HG02852 (cell line): ENCODE measurements around the gene CNGA1.

Experiments used
- ATAC-seq: cut with Tn5 transposase; IDR thresholded peaks from one replicate; pipeline ENCODE4 v1.9.1; 2021; ENCODE audit warnings: mild to moderate bottlenecking, moderate library complexity; ENCODE audit not compliant: unreplicated experiment

CNGA1 gene

GRCh38 chr4:48016141-48017107 lies at the start of gene CNGA1, which contains the start of gene NIPAL1:
TSS of gene CNGA1 (minus strand) at chr4:48016681. CDS start at chr4:47952689, 63,992 bp downstream.
TSS of gene NIPAL1 (plus strand) at chr4:48016772. CDS start at chr4:48016840, 68 bp downstream.
- ATAC-seq = peak; percentile 89

GRCh38 chr4:48065587-48066052 lies 49.1 kb upstream of the CNGA1 start:
- peak; percentile 61 for ATAC-seq

GRCh38 chr4:48064349-48064748 lies 47.9 kb upstream of the CNGA1 start:
- peak; percentile 69 for ATAC-seq

DNA sequence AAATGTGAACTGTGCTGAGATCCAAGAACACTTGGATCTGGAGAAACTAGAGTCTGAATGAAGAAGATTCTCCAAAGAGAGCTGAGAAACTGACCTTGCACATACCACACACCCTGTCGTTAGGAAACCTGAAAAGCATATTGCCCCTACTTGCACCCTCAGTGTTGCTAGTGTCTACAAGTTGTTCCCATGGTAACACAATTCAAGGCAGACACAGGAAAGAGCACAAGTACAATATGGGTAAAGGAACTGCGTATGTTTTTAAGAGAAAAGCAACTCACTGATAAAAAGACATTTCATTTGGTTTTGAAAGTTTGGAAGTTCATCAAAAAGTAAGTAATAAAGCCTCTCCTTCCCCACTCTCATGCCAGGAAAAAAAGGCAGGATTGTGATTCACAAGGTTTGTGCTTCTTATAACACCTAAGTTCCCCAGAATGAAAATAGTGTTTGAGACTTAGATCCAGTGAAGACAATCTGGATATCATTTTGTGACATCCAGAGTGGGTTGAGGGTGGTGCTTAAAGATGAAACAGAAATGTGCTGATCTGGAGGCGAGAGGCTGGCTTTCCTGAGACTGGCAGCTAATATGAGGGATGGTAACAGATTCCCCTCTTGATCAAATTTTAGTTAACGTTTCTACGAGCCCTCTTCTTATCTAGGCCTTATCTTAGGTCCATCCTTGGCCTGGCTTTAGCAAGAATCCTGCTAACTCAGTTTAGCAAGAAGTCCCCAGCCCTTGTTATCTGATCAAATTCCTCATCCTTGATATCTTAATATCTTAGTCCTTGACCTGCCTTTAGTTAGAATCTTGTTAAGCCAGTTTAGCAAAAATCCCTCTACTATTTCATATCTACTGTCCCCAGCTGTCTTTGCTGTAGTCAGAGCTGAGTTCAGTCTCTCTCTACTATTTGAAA lies 42.4 kb upstream of the CNGA1 start:
- ATAC-seq = no peak

DNA sequence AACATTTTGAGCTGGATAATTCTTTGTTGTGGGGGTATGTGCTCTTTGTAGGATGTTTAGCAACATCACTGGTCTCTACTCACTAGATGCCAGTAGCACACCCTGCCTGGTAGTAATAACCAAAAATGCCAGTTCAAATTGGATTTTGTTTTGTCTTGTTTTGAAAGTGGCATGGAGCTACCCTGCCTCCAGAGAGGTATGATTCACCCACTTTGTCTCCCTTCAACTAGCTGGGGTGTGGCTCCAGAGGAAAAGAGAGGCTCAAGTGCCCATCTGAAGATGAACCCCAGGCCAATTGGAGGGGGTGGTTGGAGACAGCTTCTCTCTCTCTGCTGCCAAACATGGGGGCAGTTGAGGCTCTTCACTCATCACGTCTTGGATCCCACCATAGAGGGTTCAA lies 34.6 kb upstream of the CNGA1 start:
- ATAC-seq = no peak

DNA sequence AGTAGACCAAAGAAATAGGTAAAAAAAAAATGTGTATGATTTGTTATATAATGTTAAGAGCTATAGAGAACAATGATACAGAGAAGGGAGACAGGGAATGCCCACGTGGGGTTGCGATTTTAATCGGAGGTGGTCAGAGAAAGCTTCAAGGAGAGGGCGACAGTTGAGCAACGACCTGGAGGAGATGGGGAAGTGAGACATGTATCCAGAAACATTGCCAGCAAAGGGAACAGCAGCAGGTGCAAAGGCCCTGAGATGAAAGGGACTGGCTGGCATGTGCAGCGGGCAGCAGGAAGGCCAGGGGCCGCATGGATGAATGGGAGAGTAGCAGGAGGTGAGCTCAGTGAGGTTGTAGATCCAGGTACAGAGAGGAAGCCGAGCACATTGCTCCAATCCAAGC lies 33.0 kb upstream of the CNGA1 start:
- no peak for ATAC-seq

DNA sequence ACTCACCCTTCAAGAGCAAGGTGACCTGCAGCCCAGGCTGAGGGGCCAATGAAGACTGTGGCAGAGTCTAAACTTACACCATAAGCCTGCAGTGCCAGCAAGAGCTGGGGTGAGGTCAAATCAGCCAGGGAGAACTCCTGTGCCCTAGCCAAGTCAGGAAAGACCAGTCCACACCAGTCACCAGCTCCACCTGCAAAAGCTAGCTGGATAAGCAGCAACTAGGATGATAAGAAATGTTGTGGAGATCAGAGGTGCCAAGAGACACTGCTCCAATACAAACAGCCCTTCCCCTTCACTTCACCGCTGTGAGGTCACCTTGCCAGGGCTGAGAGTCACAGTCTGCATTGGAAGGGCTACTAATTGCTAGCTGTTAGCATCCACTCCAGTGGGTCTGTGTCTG lies 31.4 kb upstream of the CNGA1 start:
- peak; percentile 6 for ATAC-seq

DNA sequence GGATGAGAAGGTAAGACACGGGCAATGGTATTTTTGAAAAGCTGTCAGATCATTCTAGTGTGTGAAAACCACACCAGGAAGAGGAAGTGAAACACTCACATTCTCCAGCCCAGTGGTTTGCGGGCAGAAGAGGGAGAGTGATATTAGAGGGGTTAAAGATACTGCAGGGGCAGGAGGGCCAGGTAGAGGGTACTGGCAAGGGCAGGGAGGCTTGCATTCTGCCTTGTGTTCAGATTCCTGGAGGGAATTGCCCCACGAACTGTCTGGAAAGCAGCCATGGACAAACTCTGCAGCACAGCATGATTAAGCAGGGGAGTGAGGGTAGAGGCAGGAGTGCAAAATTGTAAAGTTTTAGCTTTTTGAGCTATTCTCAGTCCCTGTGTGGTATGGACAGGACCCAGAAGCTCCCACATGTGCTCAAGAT lies 31.0 kb upstream of the CNGA1 start:
- ATAC-seq = peak; percentile 94

DNA sequence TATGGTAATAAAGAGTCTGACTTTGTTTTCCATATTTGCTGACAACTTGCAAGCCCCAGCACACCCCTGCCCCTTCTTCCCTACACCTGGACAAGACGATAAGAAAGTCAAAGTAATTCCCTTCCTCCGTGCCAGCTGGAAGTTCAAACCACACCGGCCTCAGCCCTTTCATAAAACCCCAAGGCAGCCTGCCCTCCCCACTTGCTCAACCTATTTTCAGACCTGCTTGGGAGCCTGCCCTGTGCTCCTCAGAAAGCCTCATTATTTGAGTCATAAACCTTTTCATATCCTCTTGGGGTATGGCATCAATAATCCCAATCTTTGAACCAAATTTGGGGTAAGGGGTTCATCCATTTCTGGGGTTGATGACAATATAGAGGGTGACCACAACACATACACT lies 29.6 kb upstream of the CNGA1 start:
- no peak for ATAC-seq

DNA sequence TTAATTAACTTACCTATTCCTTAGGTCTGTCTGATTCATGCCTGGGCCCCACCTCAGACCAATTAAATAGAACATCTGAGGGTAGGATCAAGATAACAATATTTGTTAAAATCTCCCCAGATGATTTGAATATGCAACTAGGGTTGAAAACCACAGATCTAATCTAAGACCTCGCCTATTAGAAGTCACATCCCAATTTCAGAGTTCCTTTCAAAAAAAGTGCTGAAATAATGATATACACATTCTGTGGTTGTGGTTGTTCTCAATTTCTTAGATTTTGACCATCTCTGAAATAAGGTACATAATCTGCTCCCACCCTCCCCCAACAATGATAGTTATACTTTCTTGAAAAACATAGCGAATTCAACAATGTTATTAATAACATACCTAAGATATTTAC lies 27.8 kb upstream of the CNGA1 start:
- ATAC-seq = no peak

GRCh38 chr4:48043504-48043903 lies 27.0 kb upstream of the CNGA1 start:
- ATAC-seq = no peak

GRCh38 chr4:48042979-48043461 lies 26.5 kb upstream of the CNGA1 start:
- no peak for ATAC-seq

DNA sequence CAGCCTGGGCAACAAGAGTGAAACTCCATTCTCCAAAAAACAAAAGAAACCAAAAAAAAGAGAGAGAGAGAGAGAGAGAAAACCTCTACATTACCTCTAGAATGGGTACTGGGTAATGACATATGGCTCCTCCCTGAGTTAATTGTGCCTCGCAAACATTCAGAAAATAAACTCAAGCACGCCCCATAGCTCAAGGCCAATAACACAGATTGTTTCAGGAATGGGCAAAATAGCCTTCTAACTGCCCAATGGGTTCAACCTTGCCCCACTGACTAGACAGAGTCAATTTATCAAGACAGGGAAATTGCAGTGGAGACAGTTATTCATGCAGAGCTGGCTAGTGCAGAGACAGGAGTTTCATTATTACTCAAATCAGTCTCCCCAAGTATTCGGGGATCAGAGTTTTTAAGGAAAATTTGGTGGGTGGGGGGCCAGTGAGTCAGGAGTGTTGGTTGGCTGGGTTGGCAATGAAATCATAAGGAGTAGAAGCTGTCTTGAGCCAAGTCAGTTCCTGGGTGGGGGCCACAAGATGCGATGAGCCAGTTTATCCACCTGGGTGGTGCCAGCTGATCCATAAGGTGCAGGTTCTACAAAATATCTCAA lies 25.2 kb upstream of the CNGA1 start:
- ATAC-seq = no peak

GRCh38 chr4:48039561-48039960 lies 23.1 kb upstream of the CNGA1 start:
- ATAC-seq = no peak

DNA sequence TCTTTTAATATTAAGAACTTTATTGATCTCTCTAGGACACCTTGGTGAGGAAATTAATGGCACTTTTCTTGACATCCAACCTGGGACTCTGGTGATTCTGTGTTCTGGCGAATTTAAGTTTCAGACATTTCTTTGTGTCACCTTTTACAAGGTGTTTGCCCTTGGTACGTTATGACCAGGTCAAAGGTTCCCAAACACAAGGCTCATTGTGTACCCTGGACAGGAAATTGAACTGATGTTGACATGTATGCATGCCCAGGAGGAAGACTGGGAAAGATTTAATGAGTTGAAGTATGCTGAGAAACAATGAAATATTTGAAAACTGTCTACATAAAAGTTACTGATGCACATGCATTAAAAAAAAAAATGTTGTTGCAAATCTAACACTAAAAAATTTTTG lies 22.2 kb upstream of the CNGA1 start:
- no peak for ATAC-seq

- ATAC-seq = no peak
Measured at GRCh38 chr4:48037117-48037462, 20.6 kb upstream of the CNGA1 start.

DNA sequence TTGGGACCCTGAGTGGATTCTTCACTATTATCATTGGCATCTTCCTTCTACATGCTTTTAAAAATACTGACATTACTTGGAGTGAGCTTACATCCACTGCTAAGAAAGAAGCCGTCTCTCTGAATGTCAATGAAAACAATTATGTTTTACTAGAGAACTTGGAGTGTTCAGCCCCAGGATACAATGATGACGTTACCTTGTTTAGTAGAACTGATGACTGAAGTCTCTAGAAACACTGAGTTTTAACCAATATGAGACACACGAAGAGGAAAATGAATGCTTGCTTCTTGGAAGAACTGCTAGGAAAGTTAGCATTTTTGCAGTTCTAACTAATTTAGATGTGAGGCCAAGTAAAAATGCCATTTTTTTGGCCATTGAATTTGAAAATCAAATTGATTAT lies 19.5 kb upstream of the CNGA1 start:
- no peak for ATAC-seq

- peak; percentile 27 for ATAC-seq
Measured at GRCh38 chr4:48033825-48034413, 17.4 kb upstream of the CNGA1 start.

- no peak for ATAC-seq
Measured at GRCh38 chr4:48033412-48033811, 16.9 kb upstream of the CNGA1 start.

- ATAC-seq = no peak
Measured at GRCh38 chr4:48032721-48033120, 16.2 kb upstream of the CNGA1 start.
